GM12872 (cell line): Measurements from ENCODE around the gene KRT74.

Source experiments
- TF ChIP-seq, protein P1 (sequence below): IDR thresholded peaks from 3 replicates; pipeline ENCODE4 v1.5.1; 2011; ENCODE audit warnings: low read depth, mild to moderate bottlenecking, low read length, moderate library complexity; ENCODE audit not compliant: insufficient read depth

KRT74 gene

DNA sequence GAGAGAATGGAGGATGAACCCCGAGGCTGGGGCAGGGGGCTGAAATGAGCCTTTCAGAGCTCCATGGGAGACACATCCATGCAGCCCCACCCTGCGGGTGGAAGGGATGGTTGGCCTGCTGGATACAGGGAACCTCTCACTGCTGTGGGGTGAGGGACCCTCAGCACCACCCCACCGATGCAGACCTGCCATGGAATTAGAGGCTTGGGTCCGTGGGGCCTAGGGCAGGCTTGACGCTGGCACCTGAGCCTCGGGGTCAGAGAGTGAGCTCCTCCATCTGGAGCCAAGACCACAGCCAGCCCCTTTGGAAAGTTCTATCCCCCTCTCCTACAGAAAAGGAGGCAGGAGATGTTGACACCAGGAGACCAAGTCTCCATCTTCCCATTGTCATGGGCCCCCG, 7.4 kb upstream of the KRT74 start:
- TF ChIP-seq, protein P1, sequence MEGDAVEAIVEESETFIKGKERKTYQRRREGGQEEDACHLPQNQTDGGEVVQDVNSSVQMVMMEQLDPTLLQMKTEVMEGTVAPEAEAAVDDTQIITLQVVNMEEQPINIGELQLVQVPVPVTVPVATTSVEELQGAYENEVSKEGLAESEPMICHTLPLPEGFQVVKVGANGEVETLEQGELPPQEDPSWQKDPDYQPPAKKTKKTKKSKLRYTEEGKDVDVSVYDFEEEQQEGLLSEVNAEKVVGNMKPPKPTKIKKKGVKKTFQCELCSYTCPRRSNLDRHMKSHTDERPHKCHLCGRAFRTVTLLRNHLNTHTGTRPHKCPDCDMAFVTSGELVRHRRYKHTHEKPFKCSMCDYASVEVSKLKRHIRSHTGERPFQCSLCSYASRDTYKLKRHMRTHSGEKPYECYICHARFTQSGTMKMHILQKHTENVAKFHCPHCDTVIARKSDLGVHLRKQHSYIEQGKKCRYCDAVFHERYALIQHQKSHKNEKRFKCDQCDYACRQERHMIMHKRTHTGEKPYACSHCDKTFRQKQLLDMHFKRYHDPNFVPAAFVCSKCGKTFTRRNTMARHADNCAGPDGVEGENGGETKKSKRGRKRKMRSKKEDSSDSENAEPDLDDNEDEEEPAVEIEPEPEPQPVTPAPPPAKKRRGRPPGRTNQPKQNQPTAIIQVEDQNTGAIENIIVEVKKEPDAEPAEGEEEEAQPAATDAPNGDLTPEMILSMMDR, result no peak

DNA sequence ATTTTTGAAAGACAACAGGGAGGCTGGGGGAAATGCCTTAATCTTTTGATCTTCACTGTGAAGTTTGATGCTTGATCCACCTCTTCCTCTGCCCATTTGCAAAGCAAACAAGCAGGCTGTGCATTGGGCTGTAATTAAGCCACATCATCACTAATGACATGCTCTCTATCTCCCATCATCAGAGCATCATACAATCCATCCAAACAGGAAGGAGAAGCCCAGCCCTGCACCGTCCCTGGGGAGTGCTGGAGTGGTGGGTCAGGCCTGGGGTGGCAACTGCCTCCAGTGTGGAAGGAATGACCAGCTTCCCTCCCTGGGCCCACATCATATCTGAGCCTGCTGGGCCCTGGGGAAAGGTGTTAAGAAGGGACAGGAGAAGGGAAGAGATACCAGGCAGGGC, 6.9 kb upstream of the KRT74 start:
- TF ChIP-seq, protein P1, result no peak

- TF ChIP-seq, protein P1, result no peak
Measured at GRCh38 chr12:52579468-52580465, 6.1 kb upstream of the KRT74 start.

GRCh38 chr12:52578469-52578868, 4.8 kb upstream of the KRT74 start:
- TF ChIP-seq, protein P1, result no peak

GRCh38 chr12:52577316-52577715, 3.7 kb upstream of the KRT74 start:
- TF ChIP-seq, protein P1, result no peak

GRCh38 chr12:52575948-52576347, 2.3 kb upstream of the KRT74 start:
- TF ChIP-seq, protein P1, result no peak

GRCh38 chr12:52575256-52575655, 1.6 kb upstream of the KRT74 start:
- TF ChIP-seq, protein P1, result no peak
